Activated T-helper 1 cell treated with anti-CD3 and anti-CD28 coated beads, Interleukin-12 subunit alpha, Interleukin-12 subunit beta, Interleukin-2, Interleukin-4 antibody, amounts not matched to agents 30 ng/mL and 10 ng/mL and 1 ng/mL, durations not matched to agents 14 hours and 24 hours and 36 hours (primary cell): ENCODE measurements around the gene FAT3. TPM values are rescaled to one million over a fixed set of nuclear protein-coding genes. Genes with fewer than 3 reads are reported as not detected.

Source experiments
- DNase-seq: peaks from one replicate; pipeline ENCODE4 v3.0.0; 2021; ENCODE audit warnings: low spot score
- H3K27ac Mint-ChIP-seq: one replicate; pipeline ENCODE4 v1.8.0; 2021; ENCODE audit warnings: mild to moderate bottlenecking, mixed read lengths
- H3K27me3 Mint-ChIP-seq: one replicate; pipeline ENCODE4 v1.8.0; 2022; ENCODE audit warnings: mild to moderate bottlenecking, moderate library complexity, mixed read lengths; ENCODE audit not compliant: insufficient read depth
- H3K36me3 Mint-ChIP-seq: one replicate; pipeline ENCODE4 v1.8.0; 2021; ENCODE audit warnings: low read depth, mixed read lengths
- H3K4me1 Mint-ChIP-seq: one replicate; pipeline ENCODE4 v1.8.0; 2021; ENCODE audit warnings: low read depth, mixed read lengths
- H3K4me3 Mint-ChIP-seq: one replicate; pipeline ENCODE4 v1.8.0; 2021; ENCODE audit warnings: mild to moderate bottlenecking, moderate library complexity, mixed read lengths
- H3K9me3 Mint-ChIP-seq: one replicate; pipeline ENCODE4 v1.8.0; 2021; ENCODE audit warnings: mixed read lengths
- intact Hi-C: fragments of 100-400 bp; cut with micrococcal nuclease; formaldehyde crosslinking; loops from one replicate; pipeline ENCODE4 v1.15.1; 2024
- total RNA-seq: library from RNA; stranded (reverse); gene quantifications from 2 replicates; pipeline ENCODE4 v1.2.3, GENCODE V29; 2022

Gene FAT3
- total RNA-seq, 1 donor from 2014 or later = not detected

DNA sequence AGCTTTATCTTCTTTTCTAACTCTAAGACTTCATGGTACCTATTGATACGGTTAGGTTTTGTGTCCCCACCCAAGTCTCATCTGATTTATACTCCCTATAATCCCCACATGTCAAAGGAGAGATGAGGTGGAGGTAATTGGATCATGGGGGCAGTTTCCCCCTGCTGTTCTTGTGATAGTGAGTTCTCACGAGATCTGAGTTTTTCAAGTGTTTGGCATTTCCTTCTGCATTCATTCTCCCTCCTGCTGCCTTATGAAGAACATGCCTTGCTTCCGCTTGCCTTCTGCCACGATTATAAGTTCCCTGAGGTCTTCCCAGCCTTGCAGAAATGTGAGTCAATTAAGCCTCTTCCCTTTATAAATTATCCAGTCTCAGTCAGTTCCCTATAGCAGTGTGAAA lies 5.1 kb upstream of the FAT3 start:
- Mint-ChIP-seq H3K4me1 (no peaks in the 10 kb centered on the region), H3K36me3 (no peaks in the 10 kb centered on the region), H3K27ac (no peak overlapping the region), H3K4me3 (no peak overlapping the region), H3K9me3 (no peaks in the 10 kb centered on the region), H3K27me3 (peaks cover 14% of the 10 kb centered on the region)
- intact Hi-C loops = no loop called here
- DNase-seq = no peak

DNA sequence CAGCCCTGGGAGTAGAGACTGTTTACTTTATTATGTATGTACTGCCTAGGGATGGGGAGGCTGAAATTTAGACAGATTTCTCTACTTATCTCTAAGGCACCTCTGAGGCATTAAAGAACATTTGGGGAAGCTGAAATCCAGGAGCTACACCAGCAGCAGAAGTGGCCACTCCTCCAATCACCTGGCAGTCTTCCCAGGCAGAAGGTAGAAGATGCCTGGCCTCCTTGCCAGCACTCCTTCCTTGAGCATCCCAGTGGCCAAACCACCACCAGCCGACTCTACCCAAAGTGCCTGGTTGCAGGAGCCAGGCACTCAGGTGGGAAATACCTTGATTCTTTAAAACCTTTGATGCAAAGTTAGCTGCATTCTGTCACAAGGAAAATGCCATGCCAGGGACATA lies 1.9 kb upstream of the FAT3 start:
- H3K4me1 Mint-ChIP-seq = no peaks in the 10 kb centered on the region
- no peak for DNase-seq
- H3K36me3 Mint-ChIP-seq = no peaks in the 10 kb centered on the region
- no peak overlapping the region for H3K27ac Mint-ChIP-seq
- intact Hi-C loops = no loop called here
- peaks cover 26% of the 10 kb centered on the region for H3K27me3 Mint-ChIP-seq
- no peaks in the 10 kb centered on the region for H3K9me3 Mint-ChIP-seq
- no peak overlapping the region for H3K4me3 Mint-ChIP-seq

DNA sequence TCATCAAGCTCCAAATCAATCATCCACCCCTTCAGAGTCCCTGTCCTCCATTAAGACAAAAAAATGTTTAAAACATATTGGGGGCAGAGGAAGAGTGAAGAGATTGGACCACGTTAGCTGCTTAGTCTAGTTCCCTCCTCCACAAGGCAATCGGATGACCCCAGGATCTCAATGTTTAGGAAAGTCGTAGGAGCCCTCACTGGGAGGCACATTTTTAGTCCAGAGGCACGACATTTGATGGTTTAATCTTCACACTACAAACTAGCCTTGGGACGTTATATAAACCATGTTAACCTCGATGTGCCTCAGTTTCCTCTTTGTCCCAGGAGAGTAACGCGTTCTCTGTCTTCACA lies 588 bp upstream of the FAT3 start:
- H3K27me3 Mint-ChIP-seq = peaks cover 31% of the 10 kb centered on the region
- H3K27ac Mint-ChIP-seq = no peak overlapping the region
- no peaks in the 10 kb centered on the region for H3K4me1 Mint-ChIP-seq
- no peaks in the 10 kb centered on the region for H3K36me3 Mint-ChIP-seq
- no peak overlapping the region for H3K4me3 Mint-ChIP-seq
- no peak for DNase-seq
- intact Hi-C loops = no loop called here
- no peaks in the 10 kb centered on the region for H3K9me3 Mint-ChIP-seq

DNA sequence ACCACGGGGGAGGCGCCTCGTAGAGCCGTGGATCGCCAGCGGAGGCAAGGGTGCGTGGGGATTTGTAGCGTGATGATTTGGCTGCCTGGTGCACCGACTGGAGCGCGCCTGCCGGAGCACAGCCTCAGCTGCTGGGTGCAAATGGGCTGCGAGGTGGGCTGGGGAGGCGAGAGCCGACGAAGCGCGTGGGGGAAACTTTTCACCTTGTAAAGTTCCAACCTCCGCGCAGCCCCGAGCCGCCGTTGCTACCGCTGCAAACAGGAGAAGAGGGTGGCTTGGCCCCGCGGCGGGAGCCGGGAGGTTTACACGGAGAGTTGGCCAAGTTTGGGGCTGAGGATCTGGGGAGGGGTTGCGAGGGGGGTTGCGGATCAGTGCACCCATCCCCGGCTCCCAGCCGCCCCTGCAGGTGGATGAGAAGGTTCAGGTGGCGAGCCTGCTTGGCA lies 528 bp downstream of the FAT3 start:
- no peak for DNase-seq
- intact Hi-C loops = no loop called here

DNA sequence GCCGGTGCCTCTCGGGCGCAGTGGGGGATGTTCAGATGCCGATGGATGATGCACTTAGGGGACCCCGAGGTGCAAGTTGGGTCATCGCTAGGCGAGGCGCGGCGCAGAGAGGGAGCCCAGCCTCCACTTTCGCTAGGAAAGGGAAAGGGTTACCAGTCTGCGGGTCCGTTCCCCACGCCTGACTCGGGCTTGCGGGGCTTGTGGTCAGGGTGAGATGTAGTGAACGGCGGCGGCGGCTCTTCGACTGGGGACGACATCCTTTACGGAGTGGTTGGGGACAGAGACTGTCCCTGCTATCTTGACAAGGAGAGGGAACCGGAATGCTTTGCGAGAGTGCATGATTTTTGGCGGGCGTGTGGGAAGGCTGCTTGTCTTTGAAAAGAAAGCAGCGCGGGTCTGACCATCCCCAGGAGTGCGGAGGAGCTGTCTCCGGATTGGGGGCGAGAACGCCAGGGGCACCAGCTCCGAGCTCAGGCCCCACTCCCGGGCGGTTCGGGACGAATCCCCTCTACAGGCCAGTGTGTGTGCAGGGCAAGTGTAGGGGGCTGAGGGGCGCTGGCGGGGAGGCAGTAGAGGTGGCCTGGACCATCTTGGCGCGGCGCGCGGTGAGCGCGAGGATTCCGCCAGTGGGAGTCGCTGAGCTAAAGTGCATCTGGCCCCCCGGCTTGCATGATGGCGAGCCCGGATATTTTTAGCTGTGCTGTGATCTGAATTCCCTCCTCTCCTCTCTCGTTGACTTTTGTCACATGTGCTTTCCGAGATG lies 1.1 kb downstream of the FAT3 start:
- no peak overlapping the region for H3K4me3 Mint-ChIP-seq
- H3K4me1 Mint-ChIP-seq = no peaks in the 10 kb centered on the region
- H3K27ac Mint-ChIP-seq = no peak overlapping the region
- DNase-seq = no peak
- H3K9me3 Mint-ChIP-seq = no peaks in the 10 kb centered on the region
- peaks cover 33% of the 10 kb centered on the region for H3K27me3 Mint-ChIP-seq
- H3K36me3 Mint-ChIP-seq = no peaks in the 10 kb centered on the region
- intact Hi-C loops = no loop called here

More for the DNA sequence above, 528 bp downstream of the FAT3 start:
- H3K9me3 Mint-ChIP-seq = no peaks in the 10 kb centered on the region
- H3K27me3 Mint-ChIP-seq = peaks cover 33% of the 10 kb centered on the region
- H3K4me3 Mint-ChIP-seq = no peak overlapping the region
- no peaks in the 10 kb centered on the region for H3K4me1 Mint-ChIP-seq
- no peak overlapping the region for H3K27ac Mint-ChIP-seq
- H3K36me3 Mint-ChIP-seq = no peaks in the 10 kb centered on the region

DNA sequence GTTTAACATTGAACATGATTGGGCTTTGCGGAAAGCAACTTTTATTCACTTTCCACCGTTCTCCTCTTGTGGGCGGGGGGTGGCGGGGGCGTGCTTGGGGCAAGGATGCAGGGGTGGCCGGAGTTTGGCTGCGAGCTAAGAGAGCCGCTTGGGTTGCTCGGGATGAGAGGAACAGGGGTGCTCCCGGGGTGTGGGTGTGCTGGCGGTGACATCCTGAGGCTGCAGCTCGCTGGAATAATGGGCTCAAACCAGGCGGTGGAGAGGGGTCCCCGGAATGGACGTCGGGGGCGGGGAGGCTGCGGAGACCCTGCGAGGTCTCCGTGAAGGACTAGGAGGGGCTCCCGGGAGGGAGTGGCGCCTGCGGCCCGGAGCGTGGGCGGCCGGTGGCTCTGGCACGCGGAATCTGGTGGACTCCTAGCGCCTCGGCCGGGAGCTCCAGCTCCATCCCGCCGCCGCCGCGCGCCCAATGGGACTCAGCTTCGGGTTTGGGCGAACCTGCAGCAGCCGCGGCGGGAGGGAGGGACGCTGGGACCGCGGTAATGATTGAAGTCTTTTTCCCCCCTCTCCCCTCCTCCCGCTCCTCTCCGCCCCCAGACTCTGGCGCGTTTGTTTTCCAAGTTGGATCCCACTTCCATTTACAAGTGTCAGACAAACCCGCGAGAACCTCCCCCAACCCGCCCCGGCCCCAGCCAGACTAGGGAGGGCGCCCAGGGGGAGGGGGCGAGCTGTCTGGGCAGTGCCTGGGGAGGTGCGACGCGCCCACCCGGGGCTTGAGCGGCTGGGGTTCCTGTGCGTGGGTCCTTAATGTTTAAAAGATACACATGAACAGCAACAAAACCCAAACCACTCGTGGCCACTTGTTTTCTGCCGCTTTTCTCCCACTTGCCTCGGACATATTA lies 2.0 kb downstream of the FAT3 start:
- peaks cover 33% of the 10 kb centered on the region for H3K27me3 Mint-ChIP-seq
- intact Hi-C loops = no loop called here

DNA sequence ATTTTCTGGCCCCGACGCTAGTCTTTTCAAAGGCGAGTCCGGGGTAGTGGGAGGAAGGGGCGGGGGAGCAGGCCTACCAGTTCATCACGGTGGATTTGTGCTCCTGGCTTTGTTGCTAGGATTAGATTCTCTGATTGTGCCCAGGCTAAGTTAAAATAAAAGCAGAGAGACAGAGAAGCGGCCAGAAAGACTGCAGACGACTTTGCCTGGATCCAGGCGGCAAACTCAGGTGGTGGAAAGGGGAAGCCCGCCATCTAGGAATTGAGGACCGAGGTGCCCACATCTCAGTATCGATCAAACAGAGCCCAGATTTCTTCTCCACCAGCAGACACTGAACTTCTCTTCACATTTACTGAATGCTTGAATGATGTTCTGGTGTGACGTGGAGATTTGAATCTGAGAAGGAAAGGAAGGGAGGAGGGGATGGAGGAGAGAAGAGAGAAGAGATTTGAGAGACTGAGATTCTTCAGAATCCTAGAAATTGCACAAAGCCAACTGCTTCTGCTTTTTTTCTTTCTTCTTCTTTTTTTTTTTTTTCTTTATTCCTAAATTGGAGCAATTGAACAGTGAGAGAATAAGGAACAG lies 2.7 kb downstream of the FAT3 start:
- no peaks in the 10 kb centered on the region for H3K9me3 Mint-ChIP-seq
- no peak overlapping the region for H3K27ac Mint-ChIP-seq
- intact Hi-C loops = no loop called here
- no peak overlapping the region for H3K4me3 Mint-ChIP-seq
- DNase-seq = no peak
- H3K36me3 Mint-ChIP-seq = no peaks in the 10 kb centered on the region
- no peaks in the 10 kb centered on the region for H3K4me1 Mint-ChIP-seq
- peaks cover 33% of the 10 kb centered on the region for H3K27me3 Mint-ChIP-seq

More for the DNA sequence above, 2.0 kb downstream of the FAT3 start:
- DNase-seq = no peak
- Mint-ChIP-seq H3K36me3 (no peaks in the 10 kb centered on the region), H3K4me1 (no peaks in the 10 kb centered on the region), H3K4me3 (no peak overlapping the region), H3K9me3 (no peaks in the 10 kb centered on the region), H3K27ac (no peak overlapping the region)

DNA sequence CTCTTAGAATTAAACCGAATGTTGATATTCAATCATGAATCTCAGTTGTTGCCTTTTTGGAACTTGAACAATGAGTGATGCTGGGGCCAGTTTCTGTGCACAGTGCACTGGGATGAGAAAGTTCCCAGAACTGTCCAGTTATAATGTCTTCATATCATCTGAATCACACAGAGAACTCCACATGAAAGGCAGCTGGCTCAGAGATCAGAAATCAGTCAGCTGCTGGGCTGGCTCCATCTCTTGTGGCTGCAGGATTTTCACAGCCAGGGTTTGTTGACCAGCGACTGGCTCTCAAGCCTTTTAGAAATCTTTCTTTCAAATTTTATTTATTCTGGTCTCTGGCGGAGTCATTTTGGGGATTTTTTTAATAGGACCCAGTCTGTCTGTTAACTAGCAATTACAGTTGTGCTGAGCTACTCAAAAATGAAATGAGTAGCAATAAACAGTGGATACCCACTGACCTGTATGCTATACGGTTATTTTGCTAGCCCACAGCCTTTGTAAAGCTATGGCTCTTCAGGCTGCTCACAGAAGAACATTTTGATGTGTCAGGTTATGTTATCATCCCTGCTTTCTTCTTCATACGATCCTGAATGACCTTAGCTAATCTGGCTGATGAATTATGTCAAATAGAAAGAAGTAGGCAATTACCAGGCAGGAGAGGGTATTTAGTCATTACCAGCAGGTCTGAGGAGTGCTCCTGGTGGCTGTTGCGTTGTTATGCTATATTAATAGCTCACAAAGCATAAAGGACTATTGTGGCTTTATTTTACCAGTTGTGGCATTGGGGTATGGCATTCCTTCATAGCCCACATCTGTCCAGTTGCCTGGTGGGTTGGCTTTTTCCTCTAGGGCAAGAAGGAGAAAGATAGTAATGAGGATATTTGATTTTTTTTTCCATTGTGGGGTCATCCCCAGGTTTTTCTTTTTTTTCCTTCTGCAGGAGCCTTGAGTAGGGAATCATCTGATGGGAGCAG lies 3.6 kb downstream of the FAT3 start:
- H3K9me3 Mint-ChIP-seq = no peaks in the 10 kb centered on the region
- DNase-seq = no peak
- no peaks in the 10 kb centered on the region for H3K4me1 Mint-ChIP-seq
- peaks cover 30% of the 10 kb centered on the region for H3K27me3 Mint-ChIP-seq
- no peaks in the 10 kb centered on the region for H3K36me3 Mint-ChIP-seq
- H3K27ac Mint-ChIP-seq = no peak overlapping the region
- no peak overlapping the region for H3K4me3 Mint-ChIP-seq
- intact Hi-C loops = no loop called here

DNA sequence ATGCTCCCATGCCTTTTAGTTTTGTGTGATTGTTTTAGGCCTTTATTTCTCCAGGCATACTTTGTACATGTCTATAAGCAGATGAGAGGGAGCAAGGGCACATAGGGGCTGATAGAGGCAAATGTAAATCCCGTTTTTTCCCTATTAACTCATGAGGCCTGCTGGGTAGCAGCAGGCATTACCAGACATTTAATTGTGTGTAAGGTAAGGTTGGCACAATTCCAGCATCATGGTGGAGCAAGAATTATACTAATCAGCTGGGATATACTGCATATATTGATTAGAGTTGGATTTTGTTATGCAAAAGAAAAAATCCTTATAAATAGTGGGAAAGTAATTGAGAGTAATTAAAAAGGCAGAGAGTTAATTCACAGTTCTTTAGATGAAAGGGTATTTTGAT lies 12.2 kb downstream of the FAT3 start:
- no peaks in the 10 kb centered on the region for H3K4me1 Mint-ChIP-seq
- intact Hi-C loops = no loop called here
- DNase-seq = no peak
- H3K4me3 Mint-ChIP-seq = no peak overlapping the region
- H3K27me3 Mint-ChIP-seq = no peaks in the 10 kb centered on the region
- no peaks in the 10 kb centered on the region for H3K9me3 Mint-ChIP-seq
- no peaks in the 10 kb centered on the region for H3K36me3 Mint-ChIP-seq
- H3K27ac Mint-ChIP-seq = no peak overlapping the region

DNA sequence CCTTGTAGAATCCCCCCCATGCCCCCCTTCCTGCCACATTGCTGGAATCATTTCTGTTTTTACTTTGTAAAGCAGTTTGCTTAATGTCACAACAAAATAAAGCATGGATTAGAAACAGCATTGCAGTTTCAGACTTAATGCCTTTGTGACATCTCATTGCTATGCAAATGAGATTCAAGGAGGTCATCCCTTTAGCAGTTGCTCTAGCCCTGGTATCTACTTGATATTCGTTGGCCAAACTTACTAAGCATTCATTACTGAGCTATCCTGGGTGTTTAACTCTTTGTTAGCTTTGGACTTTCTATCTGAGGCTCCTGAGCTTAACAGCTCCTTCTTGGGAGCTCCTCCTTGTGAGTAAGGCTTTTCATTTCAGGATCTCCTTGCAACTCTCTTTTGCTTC lies 16.3 kb downstream of the FAT3 start:
- Mint-ChIP-seq H3K9me3 (no peaks in the 10 kb centered on the region), H3K27me3 (no peaks in the 10 kb centered on the region), H3K27ac (no peak overlapping the region), H3K4me1 (no peaks in the 10 kb centered on the region), H3K36me3 (no peaks in the 10 kb centered on the region), H3K4me3 (no peak overlapping the region)
- DNase-seq = no peak
- intact Hi-C loops = no loop called here

DNA sequence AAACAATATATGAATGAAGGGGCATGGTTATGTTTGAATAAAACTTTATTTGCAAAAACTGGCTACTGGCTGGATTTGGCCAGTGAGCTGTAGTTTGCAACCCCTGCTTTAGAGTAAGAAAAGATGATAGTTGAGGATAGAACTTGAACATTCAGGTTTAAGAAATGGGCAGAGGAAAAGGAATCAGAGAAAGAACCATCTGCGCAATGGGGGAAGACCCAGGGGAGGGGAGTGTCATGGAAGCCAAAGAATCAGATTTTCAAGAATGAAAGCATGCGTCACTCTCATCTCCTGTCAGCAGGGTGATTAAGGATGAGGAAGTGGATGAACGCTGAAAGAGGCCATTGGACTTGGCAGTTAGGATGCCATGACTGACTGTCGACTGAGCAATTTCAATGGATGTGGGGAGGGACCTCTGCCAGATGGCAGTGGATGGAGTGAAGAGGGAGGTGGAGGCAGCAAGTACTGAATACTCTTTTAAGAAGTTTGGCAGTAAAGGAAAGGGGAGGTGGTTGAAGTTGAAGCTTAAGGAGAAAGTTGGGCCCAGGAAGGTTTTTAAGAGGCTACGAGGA lies 21.2 kb downstream of the FAT3 start:
- intact Hi-C loops = no loop called here
- DNase-seq = no peak
- no peaks in the 10 kb centered on the region for H3K9me3 Mint-ChIP-seq
- H3K36me3 Mint-ChIP-seq = no peaks in the 10 kb centered on the region
- no peaks in the 10 kb centered on the region for H3K27me3 Mint-ChIP-seq
- no peaks in the 10 kb centered on the region for H3K4me1 Mint-ChIP-seq
- H3K4me3 Mint-ChIP-seq = no peak overlapping the region
- H3K27ac Mint-ChIP-seq = no peak overlapping the region

DNA sequence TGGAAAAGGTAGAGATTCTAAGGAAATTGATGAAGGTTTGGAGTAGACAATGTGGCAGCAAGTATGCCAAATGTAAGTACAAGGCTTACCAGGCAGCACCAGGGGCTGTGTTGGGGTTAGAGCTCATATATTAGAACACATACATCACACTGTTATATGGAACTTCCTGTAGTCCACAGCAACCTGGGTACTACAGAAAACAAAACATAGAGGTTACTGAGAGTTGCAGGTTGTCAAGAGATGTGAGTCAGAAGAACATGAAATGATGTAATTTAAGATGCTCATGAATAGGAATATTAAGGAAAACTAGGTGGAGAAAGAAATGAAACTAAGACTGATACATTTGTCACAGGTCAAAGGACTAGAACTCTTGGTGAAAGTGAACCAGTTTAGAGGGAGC lies 22.0 kb downstream of the FAT3 start:
- Mint-ChIP-seq H3K9me3 (no peaks in the 10 kb centered on the region), H3K36me3 (no peaks in the 10 kb centered on the region), H3K27ac (no peak overlapping the region), H3K4me3 (no peak overlapping the region), H3K27me3 (no peaks in the 10 kb centered on the region), H3K4me1 (no peaks in the 10 kb centered on the region)
- intact Hi-C loops = no loop called here
- DNase-seq = no peak
